Calu3 (cell line): Measurements from ENCODE around the gene PLK5. TPM values are rescaled to one million over a fixed set of nuclear protein-coding genes. Genes with fewer than 3 reads are reported as not detected.

Experiments
- BruUV-seq: library from RNA; stranded (reverse); fragments of 400-500 nt; replicated peaks from 2 replicates; lab custom pipeline; 2021; lab: Mats Ljungman, UMichigan
- CTCF ChIA-PET: fragments of 300-600 bp; sonication (Branson Sonifier 250); formaldehyde crosslinking; loops from one replicate; lab custom pipeline; 2022; ENCODE audit warnings: antibody characterized with exemption; lab: Charles Lee
- DNase-seq: peaks from one replicate; pipeline ENCODE4 v3.0.0; 2022
- H3K27ac Mint-ChIP-seq: one replicate; pipeline ENCODE4 v1.8.0; 2022; ENCODE audit warnings: mixed read lengths; ENCODE audit not compliant: unreplicated experiment
- H3K27me3 Mint-ChIP-seq: one replicate; pipeline ENCODE4 v1.8.0; 2022; ENCODE audit warnings: mixed read lengths; ENCODE audit not compliant: unreplicated experiment
- H3K36me3 Mint-ChIP-seq: one replicate; pipeline ENCODE4 v1.8.0; 2022; ENCODE audit warnings: mild to moderate bottlenecking, moderate library complexity, mixed read lengths; ENCODE audit not compliant: insufficient read depth, unreplicated experiment
- H3K4me1 Mint-ChIP-seq: one replicate; pipeline ENCODE4 v1.8.0; 2022; ENCODE audit warnings: mild to moderate bottlenecking, low read depth, mixed read lengths; ENCODE audit not compliant: unreplicated experiment
- H3K4me3 Mint-ChIP-seq: one replicate; pipeline ENCODE4 v1.8.0; 2022; ENCODE audit warnings: mild to moderate bottlenecking, low read depth, moderate library complexity, mixed read lengths; ENCODE audit not compliant: unreplicated experiment
- H3K9me3 Mint-ChIP-seq: one replicate; pipeline ENCODE4 v1.8.0; 2022; ENCODE audit warnings: low read depth, mixed read lengths; ENCODE audit not compliant: unreplicated experiment
- CTCF ChIP-seq: fragments of 200-600 bp; IDR thresholded peaks from one replicate; pipeline ENCODE4 v1.8.0; 2022; ENCODE audit warnings: antibody characterized with exemption; ENCODE audit not compliant: unreplicated experiment
- intact Hi-C: fragments of 100-400 bp; cut with micrococcal nuclease; formaldehyde crosslinking; loops from one replicate; pipeline ENCODE4 v1.10.0; 2022; ENCODE audit not compliant: unreplicated experiment
- total RNA-seq: library from RNA; stranded (reverse); gene quantifications from 2 replicates; pipeline ENCODE4 v1.2.3, GENCODE V29; 2022

The PLK5 gene
- total RNA-seq, 1 experiment from 2014 or later: not detected

GRCh38 chr19:1505012-1505411 lies 18.9 kb upstream of the PLK5 start:
- H3K9me3 Mint-ChIP-seq: no peaks in the 10 kb centered on the region
- DNase-seq: no peak
- H3K27ac Mint-ChIP-seq: no peak overlapping the region
- no peak overlapping the region for H3K4me3 Mint-ChIP-seq
- peaks cover under 1% of the 10 kb centered on the region for H3K27me3 Mint-ChIP-seq
- no peaks in the 10 kb centered on the region for H3K4me1 Mint-ChIP-seq
- CTCF ChIA-PET: no interaction called here
- TF ChIP-seq CTCF: no peak
- intact Hi-C loops: no loop called here
- peaks cover 10% of the 10 kb centered on the region for H3K36me3 Mint-ChIP-seq
- no TSS peak for BruUV-seq

GRCh38 chr19:1505991-1506881 lies 17.6 kb upstream of the PLK5 start:
- no TSS peak for BruUV-seq

GRCh38 chr19:1507192-1507660 lies 16.7 kb upstream of the PLK5 start:
- TF ChIP-seq CTCF: no peak
- Mint-ChIP-seq H3K9me3 (no peaks in the 10 kb centered on the region), H3K36me3 (peaks cover 11% of the 10 kb centered on the region), H3K4me3 (no peak overlapping the region), H3K27me3 (peaks cover 7% of the 10 kb centered on the region), H3K27ac (peak overlapping the region; percentile 61), H3K4me1 (no peaks in the 10 kb centered on the region)
- BruUV-seq: no TSS peak
- intact Hi-C loops: no loop called here
- no peak for DNase-seq
- CTCF ChIA-PET: no interaction called here

More at GRCh38 chr19:1505991-1506881, 17.6 kb upstream of the PLK5 start:
- Mint-ChIP-seq H3K36me3 (peaks cover 10% of the 10 kb centered on the region), H3K4me1 (no peaks in the 10 kb centered on the region), H3K27me3 (peaks cover 7% of the 10 kb centered on the region), H3K27ac (no peak overlapping the region), H3K4me3 (no peak overlapping the region), H3K9me3 (no peaks in the 10 kb centered on the region)
- CTCF ChIA-PET: interaction anchor here (0.6 kb wide), 1 partner anchor 15 kb away, joined by 4 read pairs; the partner anchor contains the start of gene REEP6
- DNase-seq: no peak
- TF ChIP-seq CTCF: no peak
- intact Hi-C loops: no loop called here

GRCh38 chr19:1507763-1508506 lies 15.9 kb upstream of the PLK5 start:
- CTCF ChIA-PET: no interaction called here
- Mint-ChIP-seq H3K9me3 (no peaks in the 10 kb centered on the region), H3K4me1 (no peaks in the 10 kb centered on the region), H3K36me3 (peaks cover 17% of the 10 kb centered on the region), H3K4me3 (peak overlapping the region; percentile 50), H3K27me3 (peaks cover 7% of the 10 kb centered on the region), H3K27ac (peak overlapping the region; percentile 61)
- BruUV-seq: no TSS peak
- peak; percentile 68 for DNase-seq
- TF ChIP-seq CTCF: no peak
- intact Hi-C loops: no loop called here
